Mucosa of descending colon (tissue), 3 donors: ENCODE results near the gene ZNF318. TPM values are rescaled to one million over a fixed set of nuclear protein-coding genes. Genes with fewer than 3 reads are reported as not detected.
"Not testable (repeated sequence)": the region's sequence is repeated elsewhere in the genome, so short reads cannot be mapped to it uniquely, and the experiment has no call there.

Experiments used
- ATAC-seq: fragments of 200-7000 bp; cut with Tn5 transposase; one replicate; pipeline ENCODE4 v1.9.1; 2020; ENCODE audit warnings: mild to moderate bottlenecking, moderate library complexity
- DNase-seq, 3 donors: peaks; one replicate each; pipeline ENCODE4 v3.0.0-alpha.2; 2020
- H3K36me3 ChIP-seq: fragments of 200-600 bp; one replicate; pipeline ENCODE4 v1.8.0; 2021; ENCODE audit warnings: low read depth, mild to moderate bottlenecking
- H3K4me1 ChIP-seq: fragments of 200-600 bp; one replicate; pipeline ENCODE4 v1.8.0; 2021; ENCODE audit warnings: low read depth, mild to moderate bottlenecking
- H3K4me3 ChIP-seq: fragments of 200-600 bp; one replicate; pipeline ENCODE4 v1.8.0; 2021; ENCODE audit warnings: mild to moderate bottlenecking
- H3K9me3 ChIP-seq: fragments of 200-600 bp; one replicate; pipeline ENCODE4 v1.8.0; 2021; ENCODE audit warnings: mild to moderate bottlenecking
- CTCF ChIP-seq: fragments of 200-600 bp; IDR thresholded peaks from one replicate; pipeline ENCODE4 v1.8.0; 2022; ENCODE audit warnings: antibody characterized with exemption, mild to moderate bottlenecking
- intact Hi-C, 2 donors: fragments of 100-400 bp; cut with DNase I in 1 of 2; cut with micrococcal nuclease in 1 of 2; formaldehyde crosslinking; loops; one replicate each; pipeline versions ENCODE4 v1.11.0 to v1.11.1; 2022; cut with DNase I, micrococcal nuclease
- total RNA-seq, 3 donors: library from RNA; stranded (reverse); fragmentation: NEBNext Ultra II Directional in 2 of 3; extraction: Animal tissue kit (Norgen Biotek cat#: 25700) in 2 of 3; gene quantifications; one replicate each; pipeline versions ENCODE4 v1.2.1 to v1.2.4, GENCODE V29; 2021 to 2023
- donor health status: DM: no; HTN: no; CAD: no; lungs with moderate emphysema.
- donor health status: DM: no; HTN: no; CAD: no.
- donor health status: DM: no; HTN: yes; CAD: no.

ZNF318 gene
- total RNA-seq, 3 donors from 2014 or later = 12.4 to 24.3 (median 16.9) TPM

- Histone ChIP-seq H3K4me3 (no peak overlapping the region), H3K36me3 (no peaks in the 10 kb centered on the region), H3K9me3 (no peaks in the 10 kb centered on the region), H3K4me1 (no peaks in the 10 kb centered on the region)
- no peak for TF ChIP-seq CTCF
- peak; percentile 23 for ATAC-seq
- no peak for DNase-seq
- intact Hi-C loops = no loop called here
These were observed 27.1 kb upstream of the ZNF318 start for GRCh38 chr6:43396408-43397149.

- intact Hi-C loops = no loop called here
- no peaks in the 10 kb centered on the region for H3K36me3 ChIP-seq
- no peak for ATAC-seq
- no peak for DNase-seq
- H3K4me1 ChIP-seq = no peaks in the 10 kb centered on the region
- no peak for TF ChIP-seq CTCF
- no peak overlapping the region for H3K4me3 ChIP-seq
- no peaks in the 10 kb centered on the region for H3K9me3 ChIP-seq
These were observed 26.3 kb upstream of the ZNF318 start for GRCh38 chr6:43395776-43396175.

GRCh38 chr6:43394982-43395381 lies 25.5 kb upstream of the ZNF318 start:
- ATAC-seq (no peak), DNase-seq (no peak)
- H3K36me3 ChIP-seq = no peaks in the 10 kb centered on the region
- no peak overlapping the region for H3K4me3 ChIP-seq
- no peak for TF ChIP-seq CTCF
- intact Hi-C loops = no loop called here
- H3K4me1 ChIP-seq = no peaks in the 10 kb centered on the region
- H3K9me3 ChIP-seq = no peaks in the 10 kb centered on the region

- no peak overlapping the region for H3K4me3 ChIP-seq
- H3K9me3 ChIP-seq = no peaks in the 10 kb centered on the region
- DNase-seq (no peak), ATAC-seq (no peak)
- intact Hi-C loops = no loop called here
- H3K4me1 ChIP-seq = no peaks in the 10 kb centered on the region
- no peaks in the 10 kb centered on the region for H3K36me3 ChIP-seq
- TF ChIP-seq CTCF = no peak
These were observed 24.2 kb upstream of the ZNF318 start for GRCh38 chr6:43393602-43394001.

GRCh38 chr6:43393133-43393532 lies 23.7 kb upstream of the ZNF318 start:
- ATAC-seq, H3K4me3 ChIP-seq, intact Hi-C loops: not testable (repeated sequence)

GRCh38 chr6:43391440-43392031 lies 22.1 kb upstream of the ZNF318 start:
- H3K9me3 ChIP-seq = no peaks in the 10 kb centered on the region
- no peaks in the 10 kb centered on the region for H3K36me3 ChIP-seq
- ATAC-seq = no peak
- DNase-seq = no peak
- TF ChIP-seq CTCF = no peak
- intact Hi-C loops = no loop called here
- no peak overlapping the region for H3K4me3 ChIP-seq
- H3K4me1 ChIP-seq = no peaks in the 10 kb centered on the region

More at GRCh38 chr6:43393133-43393532, 23.7 kb upstream of the ZNF318 start:
- not testable (repeated sequence) for DNase-seq, H3K4me1 ChIP-seq, H3K9me3 ChIP-seq, H3K36me3 ChIP-seq

GRCh38 chr6:43390753-43391439 lies 21.4 kb upstream of the ZNF318 start:
- H3K36me3 ChIP-seq, intact Hi-C loops, H3K4me3 ChIP-seq, ATAC-seq, DNase-seq, H3K9me3 ChIP-seq, H3K4me1 ChIP-seq: not testable (repeated sequence)
